Body of pancreas (tissue), 4 donors: Measurements from ENCODE around the gene XRCC4. TPM values are rescaled to one million over a fixed set of nuclear protein-coding genes. Genes with fewer than 3 reads are reported as not detected.

Experiments
- ATAC-seq: fragments of 150-250 bp; one replicate; pipeline ENCODE4 v1.9.1; 2016
- DNase-seq, 4 donors: peaks; one replicate each; pipeline ENCODE4 v3.0.0-alpha.2; 2019
- H3K27ac ChIP-seq, 4 donors: fragments of 200-600 bp; sonication (generic); 1 replicate in 3 of 4; 2 replicates in 1 of 4; pipeline versions ENCODE4 v1.5.1 to v1.6.1; 2016 to 2019; ENCODE audit warnings: mild to moderate bottlenecking in 1 of 4, mixed read lengths in 1 of 4, moderate library complexity in 1 of 4
- H3K27me3 ChIP-seq, 2 donors: fragments of 200-600 bp; sonication (generic); one replicate each; pipeline ENCODE4 v1.6.0; 2016; ENCODE audit warnings: mild to moderate bottlenecking in 1 of 2
- H3K36me3 ChIP-seq, 2 donors: fragments of 200-600 bp; sonication (generic); replicated peaks in 1 of 2; 2 replicates each; pipeline ENCODE4 v1.5.1; 2016; ENCODE audit warnings: low read depth in 2 of 2; ENCODE audit not compliant: insufficient read depth in 1 of 2
- H3K4me1 ChIP-seq: fragments of 200-600 bp; sonication (generic); one replicate; pipeline ENCODE4 v1.6.0; 2016
- H3K4me3 ChIP-seq, 2 donors: fragments of 200-600 bp; sonication (generic); 1 replicate in 1 of 2; 2 replicates in 1 of 2; pipeline ENCODE4 v1.5.1; 2016 to 2019
- H3K9me3 ChIP-seq, 3 donors: fragments of 200-600 bp; sonication (generic); 1 replicate in 2 of 3; 2 replicates in 1 of 3; pipeline ENCODE4 v1.5.1; 2016
- POLR2A ChIP-seq, 3 donors: fragments of 450-650 bp; IDR thresholded peaks; one replicate each; pipeline ENCODE4 v1.6.1; 2016; ENCODE audit warnings: antibody characterized with exemption in 3 of 3, mild to moderate bottlenecking in 2 of 3
- WGBS, 2 donors: methylation state at CpG; one replicate each; pipeline ENCODE4 v1.1.5; 2017; 5-methylcytosine and 5-hydroxymethylcytosine counted together
- intact Hi-C: fragments of 100-400 bp; cut with DNase I; formaldehyde crosslinking; loops from one replicate; pipeline ENCODE4 v1.15.1; 2023
- total RNA-seq, 2 donors: library from RNA; depleted of rRNA; stranded (reverse); fragments of >200 nt; gene quantifications; one replicate each; pipeline ENCODE4 v1.1.0, GENCODE V29; 2016
- TF ChIP-seq, protein P1 (sequence below), 7 experiments: fragments of 450-650 bp in 4 of 7; fragments of 200-600 bp in 3 of 7; sonication (generic) in 3 of 7; IDR thresholded peaks; one replicate each; pipeline ENCODE4 v1.5.1; 2016 to 2019; ENCODE audit warnings: antibody characterized with exemption in 7 of 7

XRCC4 gene
- total RNA-seq, 2 donors from 2014 or later = 0.99 to 4.4 TPM

- ATAC-seq = no peak
- H3K27ac ChIP-seq = no peak overlapping the region
- H3K27me3 ChIP-seq = no peaks in the 10 kb centered on the region
- no peak for DNase-seq
- no peak overlapping the region for H3K4me3 ChIP-seq
- intact Hi-C loops = no loop called here
- no peak for TF ChIP-seq POLR2A (IDR thresholded peaks at IDR 0.05)
- TF ChIP-seq, protein P1, sequence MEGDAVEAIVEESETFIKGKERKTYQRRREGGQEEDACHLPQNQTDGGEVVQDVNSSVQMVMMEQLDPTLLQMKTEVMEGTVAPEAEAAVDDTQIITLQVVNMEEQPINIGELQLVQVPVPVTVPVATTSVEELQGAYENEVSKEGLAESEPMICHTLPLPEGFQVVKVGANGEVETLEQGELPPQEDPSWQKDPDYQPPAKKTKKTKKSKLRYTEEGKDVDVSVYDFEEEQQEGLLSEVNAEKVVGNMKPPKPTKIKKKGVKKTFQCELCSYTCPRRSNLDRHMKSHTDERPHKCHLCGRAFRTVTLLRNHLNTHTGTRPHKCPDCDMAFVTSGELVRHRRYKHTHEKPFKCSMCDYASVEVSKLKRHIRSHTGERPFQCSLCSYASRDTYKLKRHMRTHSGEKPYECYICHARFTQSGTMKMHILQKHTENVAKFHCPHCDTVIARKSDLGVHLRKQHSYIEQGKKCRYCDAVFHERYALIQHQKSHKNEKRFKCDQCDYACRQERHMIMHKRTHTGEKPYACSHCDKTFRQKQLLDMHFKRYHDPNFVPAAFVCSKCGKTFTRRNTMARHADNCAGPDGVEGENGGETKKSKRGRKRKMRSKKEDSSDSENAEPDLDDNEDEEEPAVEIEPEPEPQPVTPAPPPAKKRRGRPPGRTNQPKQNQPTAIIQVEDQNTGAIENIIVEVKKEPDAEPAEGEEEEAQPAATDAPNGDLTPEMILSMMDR (IDR thresholded peaks at IDR 0.05) = no peak
- 53 to 62% methylated on average over 3 of the region's 3 CpGs for WGBS, 2 donors
- no peaks in the 10 kb centered on the region for H3K9me3 ChIP-seq
- H3K4me1 ChIP-seq = no peaks in the 10 kb centered on the region
- H3K36me3 ChIP-seq = no peaks in the 10 kb centered on the region
Measured at GRCh38 chr5:83162601-83163000, 85.3 kb downstream of the XRCC4 start.

DNA sequence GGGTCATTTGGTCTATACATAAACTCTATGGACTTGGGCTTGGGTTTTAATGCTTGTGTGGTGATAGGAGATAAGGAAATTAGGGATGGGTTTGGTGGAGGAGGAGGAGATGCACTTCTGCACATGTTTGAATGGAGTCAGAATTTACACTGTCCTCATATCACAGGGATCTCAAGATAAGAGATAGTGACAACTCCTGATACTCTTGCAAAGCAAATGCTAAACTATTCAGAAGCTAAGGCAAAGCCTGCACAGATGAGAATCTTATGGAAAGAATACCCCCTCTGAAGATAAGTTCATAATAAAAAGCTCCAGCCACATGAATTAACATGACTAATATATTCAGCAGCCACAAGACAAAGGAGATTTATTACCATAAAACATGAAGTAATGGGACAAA, 90.2 kb downstream of the XRCC4 start:
- Histone ChIP-seq H3K4me1 (no peaks in the 10 kb centered on the region), H3K27ac (no peak overlapping the region), H3K36me3 (no peaks in the 10 kb centered on the region), H3K9me3 (no peaks in the 10 kb centered on the region), H3K4me3 (no peak overlapping the region), H3K27me3 (no peaks in the 10 kb centered on the region)
- DNase-seq (no peak), ATAC-seq (no peak)
- intact Hi-C loops = no loop called here
- TF ChIP-seq, protein P1 (IDR thresholded peaks at IDR 0.05) = no peak
- no peak for TF ChIP-seq POLR2A (IDR thresholded peaks at IDR 0.05)

- whole genome bisulfite sequencing, 2 donors = 83 to 91% methylated on average over 2 of the region's 2 CpGs
- Histone ChIP-seq H3K9me3 (no peaks in the 10 kb centered on the region), H3K27me3 (no peaks in the 10 kb centered on the region), H3K4me1 (no peaks in the 10 kb centered on the region), H3K36me3 (no peaks in the 10 kb centered on the region), H3K27ac (no peak overlapping the region), H3K4me3 (no peak overlapping the region)
- no peak for ATAC-seq
- TF ChIP-seq POLR2A (IDR thresholded peaks at IDR 0.05) = no peak
- TF ChIP-seq, protein P1 (IDR thresholded peaks at IDR 0.05) = no peak
- no peak for DNase-seq
- intact Hi-C loops = no loop called here
Measured at GRCh38 chr5:83169571-83170337, 92.4 kb downstream of the XRCC4 start.

DNA sequence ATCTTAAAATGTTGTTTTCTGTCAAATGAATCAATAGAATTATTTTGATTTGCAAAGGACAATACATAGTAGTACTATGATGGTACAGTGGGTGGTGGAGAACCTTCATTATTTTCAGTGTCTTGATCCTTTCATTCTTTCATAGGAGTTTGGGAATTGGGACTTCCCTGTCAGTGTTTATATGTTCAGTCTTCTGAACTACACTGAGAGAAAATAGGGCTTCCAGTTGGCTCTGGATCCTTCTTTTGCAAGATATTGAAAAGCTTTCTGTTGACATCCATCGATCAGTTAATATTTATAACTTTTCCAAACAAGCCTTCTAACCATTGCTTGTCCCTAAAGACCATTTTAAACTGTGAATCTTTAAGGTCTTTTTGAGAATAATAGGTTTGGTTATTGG, 94.7 kb downstream of the XRCC4 start:
- Histone ChIP-seq H3K4me3 (no peak overlapping the region), H3K36me3 (no peaks in the 10 kb centered on the region), H3K27ac (no peak overlapping the region), H3K27me3 (no peaks in the 10 kb centered on the region), H3K9me3 (no peaks in the 10 kb centered on the region), H3K4me1 (no peaks in the 10 kb centered on the region)
- DNase-seq (no peak), ATAC-seq (no peak)
- intact Hi-C loops = no loop called here
- WGBS, 2 donors = 67 to 89% methylated on average over 1 of the region's 1 CpG
- TF ChIP-seq, protein P1 (IDR thresholded peaks at IDR 0.05) = no peak
- TF ChIP-seq POLR2A (IDR thresholded peaks at IDR 0.05) = no peak

DNA sequence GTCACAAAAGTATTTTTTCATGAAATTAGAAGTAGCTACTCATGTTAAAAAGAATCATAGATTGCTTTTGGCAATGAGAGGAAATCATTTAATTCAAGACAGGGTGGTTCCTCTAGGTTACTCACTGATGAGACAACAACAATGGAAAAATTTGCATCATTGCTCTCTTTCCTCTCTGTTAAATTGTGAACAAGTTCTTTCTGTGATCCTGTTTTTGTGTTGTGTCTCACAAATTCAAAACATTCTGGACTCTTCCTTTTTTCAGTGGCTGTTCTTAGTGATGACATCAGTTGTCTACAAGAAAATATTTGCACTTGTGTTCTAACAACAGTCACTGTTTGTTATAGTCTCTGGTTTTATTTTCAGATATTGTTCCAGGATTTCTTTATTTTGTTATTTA, 95.3 kb downstream of the XRCC4 start:
- Histone ChIP-seq H3K36me3 (no peaks in the 10 kb centered on the region), H3K4me1 (no peaks in the 10 kb centered on the region), H3K27ac (no peak overlapping the region), H3K9me3 (no peaks in the 10 kb centered on the region), H3K4me3 (no peak overlapping the region), H3K27me3 (no peaks in the 10 kb centered on the region)
- no peak for ATAC-seq
- intact Hi-C loops = no loop called here
- no peak for TF ChIP-seq POLR2A (IDR thresholded peaks at IDR 0.05)
- TF ChIP-seq, protein P1 (IDR thresholded peaks at IDR 0.05) = no peak
- DNase-seq = no peak
